Stimulated activated CD8-positive, alpha-beta memory T cell treated with anti-CD3 and anti-CD28 coated beads, Interleukin-15, amount 100 ng/mL, for 4 hours (primary cell): ENCODE data around the gene SMLR1.

Source experiments
- DNase-seq, 2 donors: peaks; one replicate each; pipeline ENCODE4 v3.0.0-alpha.2; 2020; ENCODE audit warnings: low read depth in 2 of 2

The SMLR1 gene

DNA sequence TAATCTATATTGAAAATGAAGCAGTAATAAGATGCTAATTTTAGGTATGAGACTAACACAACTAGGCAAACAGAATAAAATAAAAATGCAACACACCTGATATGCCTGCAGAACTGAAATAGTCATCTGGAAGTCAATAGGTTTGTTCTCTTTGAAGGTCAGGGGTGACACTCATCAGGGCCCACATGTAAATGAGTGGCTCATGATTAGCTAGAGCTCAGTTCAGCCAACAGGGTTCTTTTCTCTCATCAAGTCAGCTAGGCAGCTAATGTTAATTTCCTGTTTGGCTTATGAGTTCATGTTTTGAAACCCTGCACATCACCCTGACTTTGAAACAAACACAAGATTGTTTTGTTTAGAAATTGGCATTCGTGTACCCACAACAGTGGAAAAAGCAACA, 23.8 kb downstream of the SMLR1 start:
- DNase-seq, result no peak

DNA sequence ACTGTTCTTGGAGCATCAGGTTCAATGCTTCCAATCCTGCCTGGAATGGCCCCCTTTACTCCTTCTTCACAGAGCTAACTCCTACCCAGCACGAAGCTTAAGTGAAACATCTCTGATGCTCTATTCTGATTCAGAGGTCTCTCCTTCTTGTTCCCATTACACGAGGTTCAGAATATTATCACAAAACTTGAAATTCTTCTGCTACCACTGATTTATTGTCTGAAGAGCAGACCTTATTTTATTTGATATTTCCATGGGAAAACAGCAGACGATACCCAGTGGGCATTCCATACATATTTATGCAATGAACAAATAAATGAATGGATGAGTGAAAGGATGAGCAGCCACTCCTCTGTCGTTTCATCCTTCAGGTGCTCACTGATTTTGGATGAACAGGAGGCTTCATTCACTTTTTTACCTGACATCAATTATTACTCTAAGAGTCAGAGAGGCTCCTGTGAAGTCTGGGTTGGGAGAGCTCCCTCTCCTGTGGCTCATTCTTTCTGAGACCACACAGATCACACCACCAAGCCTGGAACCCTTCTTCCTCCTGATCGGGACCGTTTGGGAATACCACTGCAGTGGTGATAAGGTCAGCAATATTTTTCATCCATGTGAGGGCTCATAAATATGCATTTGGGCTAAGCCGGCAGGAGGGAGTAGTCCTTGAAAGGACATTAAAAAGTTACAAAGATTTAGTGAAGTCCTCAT, 25.8 kb downstream of the SMLR1 start:
- no peak for DNase-seq

DNA sequence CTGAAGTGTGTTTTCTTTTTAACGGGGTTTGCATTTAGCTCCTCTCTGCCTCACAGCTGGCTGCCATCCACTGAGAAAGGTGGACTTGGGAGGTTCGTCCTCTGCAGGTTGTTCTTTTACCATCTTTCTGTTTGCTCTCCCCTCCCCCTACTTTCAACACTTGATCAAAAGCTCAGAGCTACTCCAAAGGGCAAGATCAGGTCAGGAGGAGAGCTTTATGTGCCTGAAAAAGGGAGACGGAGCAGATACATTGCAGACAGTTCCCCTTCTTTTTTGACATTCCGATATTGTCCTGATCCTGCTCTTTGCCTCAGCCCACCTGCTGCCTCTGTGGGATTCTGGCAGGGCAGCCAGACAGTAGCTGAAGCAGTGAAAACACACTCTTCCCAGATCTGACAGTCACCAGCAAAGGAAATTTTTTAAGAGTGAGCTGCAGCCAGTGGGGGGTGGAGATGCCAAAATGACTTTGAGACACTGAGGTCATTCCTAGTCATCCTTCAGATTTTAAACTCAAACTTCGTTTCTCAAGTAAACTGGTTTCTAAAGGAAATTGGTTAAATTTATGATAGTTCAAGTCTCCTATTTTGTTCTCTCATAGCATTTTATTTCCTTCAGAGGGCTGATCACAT, 26.5 kb downstream of the SMLR1 start:
- no peak for DNase-seq

DNA sequence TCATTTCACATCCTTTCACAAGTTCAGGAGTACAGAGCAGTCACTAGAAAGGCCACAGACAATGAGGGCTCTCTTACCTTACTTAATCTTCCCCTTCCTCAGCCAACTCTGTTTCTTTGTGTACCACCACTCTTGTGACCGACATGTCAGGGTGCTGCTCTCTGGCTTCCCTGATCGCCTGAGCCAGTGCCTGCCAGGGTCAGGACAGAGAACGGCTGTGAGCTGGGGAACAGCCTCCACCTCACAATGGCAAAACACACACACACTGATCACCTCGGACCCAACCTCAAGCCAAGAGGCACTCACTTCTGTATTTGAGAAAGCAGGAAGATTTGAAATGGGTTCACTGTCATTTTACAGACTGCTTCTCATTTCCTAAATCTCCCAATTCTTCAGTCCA, 30.8 kb downstream of the SMLR1 start:
- no peak for DNase-seq

DNA sequence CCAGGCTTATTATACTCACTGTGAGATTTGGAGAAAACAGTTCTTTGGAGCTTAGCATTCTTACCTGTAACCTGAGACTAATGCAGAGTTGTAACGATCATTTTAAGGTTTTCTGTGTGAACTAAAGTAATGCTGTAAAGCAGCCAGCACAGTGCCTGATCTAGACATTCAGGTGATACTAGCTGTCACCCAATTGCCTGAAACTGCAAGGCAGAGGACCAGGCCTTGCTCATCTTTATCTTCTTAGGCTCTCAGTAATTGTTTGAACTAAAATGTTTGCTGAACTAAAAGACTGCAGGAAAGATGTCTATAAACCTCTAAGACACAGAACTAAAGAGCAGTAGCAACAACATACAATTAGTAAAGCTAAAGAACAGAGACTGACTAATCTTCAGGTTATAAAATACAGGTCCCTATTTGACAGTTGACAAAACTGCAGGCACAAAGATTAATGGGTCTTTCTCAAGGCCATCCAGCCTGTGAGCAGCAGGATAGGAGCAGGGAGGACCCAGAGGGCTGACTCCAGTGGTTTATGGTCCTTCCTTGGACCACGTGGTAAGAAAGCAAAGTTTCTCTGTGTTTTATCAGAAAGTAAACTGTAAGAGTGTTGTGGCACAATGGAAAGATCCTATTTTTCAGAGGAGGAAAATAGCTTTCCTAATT, 31.4 kb downstream of the SMLR1 start:
- no peak for DNase-seq

DNA sequence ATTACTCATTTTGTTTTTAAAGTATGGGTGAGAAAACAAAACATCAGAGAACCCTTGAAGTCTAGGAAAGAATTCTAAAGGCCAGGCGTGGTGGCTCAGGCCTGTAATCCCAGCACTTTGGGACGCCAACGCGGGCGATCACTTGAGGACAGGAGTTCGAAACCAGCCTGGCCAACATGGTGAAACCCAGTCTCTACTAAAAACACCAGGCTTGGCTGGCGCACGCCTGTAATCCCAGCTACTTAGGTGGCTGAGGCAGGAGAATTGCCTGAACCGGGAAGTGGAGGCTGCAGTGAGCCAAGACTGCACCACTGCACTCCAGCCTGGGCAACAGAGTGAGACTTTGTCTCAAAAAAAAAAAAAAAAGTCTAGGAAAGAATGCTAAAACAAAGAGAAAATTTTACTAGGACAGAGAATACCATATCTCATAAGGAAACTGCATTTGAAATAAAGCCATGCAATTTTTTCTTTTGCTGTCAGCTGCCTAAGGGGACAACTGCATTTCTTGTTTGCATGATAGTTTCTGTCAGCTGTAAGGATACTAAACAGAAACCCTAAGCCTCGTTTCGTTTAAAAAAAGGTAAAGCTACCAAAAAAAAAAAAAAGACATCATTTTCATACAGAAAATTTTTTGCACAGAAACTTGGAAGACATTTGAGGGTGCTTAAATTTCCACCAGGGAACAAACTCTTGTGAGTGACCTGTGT, 32.1 kb downstream of the SMLR1 start:
- DNase-seq, result no peak

DNA sequence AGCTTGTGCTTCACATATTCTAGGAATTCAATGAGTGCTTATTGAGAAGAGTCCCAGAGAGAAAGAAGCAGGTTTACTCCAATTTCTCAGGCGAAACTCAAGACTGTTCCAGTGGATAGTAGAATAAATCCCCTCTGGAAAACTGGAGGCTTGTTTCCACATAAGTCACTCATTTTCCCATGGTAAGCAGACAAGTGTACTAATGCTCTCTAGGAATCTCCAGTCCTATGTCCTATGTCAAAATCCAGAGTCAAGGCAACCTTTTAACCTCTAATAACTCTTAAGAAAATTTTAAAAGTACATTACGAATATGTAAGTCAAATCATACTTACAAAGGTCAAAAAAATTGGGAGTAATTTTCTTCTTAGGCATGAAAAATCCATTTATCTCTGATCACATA, 35.2 kb downstream of the SMLR1 start:
- DNase-seq, result no peak

DNA sequence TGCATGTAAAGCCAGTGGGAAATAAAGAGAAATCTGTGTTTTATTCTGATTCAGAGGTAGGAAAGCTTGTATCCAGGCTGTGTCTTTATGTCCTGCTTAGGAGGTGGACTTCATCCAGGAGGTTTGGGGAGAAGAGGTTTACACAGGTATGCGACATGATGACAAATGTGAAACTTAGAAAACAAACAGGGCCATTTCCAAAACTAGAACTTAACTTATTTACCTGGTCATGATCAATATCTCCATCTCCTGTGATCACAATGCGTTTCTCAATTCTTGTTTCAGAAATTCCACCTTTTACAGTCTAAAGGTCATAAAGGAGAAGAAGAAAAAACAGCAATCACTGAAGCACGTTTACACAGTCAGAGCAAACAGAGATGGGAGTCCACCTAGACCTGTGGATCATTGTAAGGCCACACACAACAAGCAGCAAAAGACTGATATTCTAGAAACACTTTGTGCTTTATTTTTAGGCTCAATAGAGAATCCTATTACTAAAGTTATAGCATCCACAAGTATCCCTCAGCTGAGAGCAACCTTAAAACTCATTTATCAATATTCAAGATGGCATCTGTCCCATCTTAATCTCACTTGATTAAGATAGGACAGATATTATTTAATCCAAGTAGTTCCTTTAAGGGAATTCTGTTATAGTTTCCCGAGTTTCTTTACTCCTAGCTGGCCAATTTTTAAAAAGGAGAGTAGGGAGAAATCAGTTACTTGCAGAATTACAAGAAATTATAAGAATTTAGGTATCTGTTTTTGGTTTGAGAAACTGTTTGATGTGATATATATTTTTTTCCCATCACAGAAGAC, 36.4 kb downstream of the SMLR1 start:
- DNase-seq, result no peak

DNA sequence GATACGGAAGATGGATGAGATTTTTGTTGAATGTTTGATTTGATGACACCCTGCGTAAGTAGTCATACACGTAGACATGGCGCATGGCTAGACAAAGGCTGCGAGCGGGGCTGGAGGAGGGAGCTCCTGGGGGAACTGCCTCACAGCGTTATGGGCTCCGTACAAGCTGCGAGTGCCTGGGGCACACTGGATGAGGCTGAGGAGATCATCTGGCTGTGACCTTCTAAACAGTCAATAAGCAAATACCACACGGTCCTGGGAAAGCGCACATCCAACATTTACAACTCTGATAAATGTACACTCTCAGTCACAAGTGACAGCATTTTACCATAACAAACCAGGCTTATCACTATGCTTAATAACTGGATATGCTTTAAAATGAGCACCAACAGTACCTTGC, 37.1 kb downstream of the SMLR1 start:
- DNase-seq, result no peak

DNA sequence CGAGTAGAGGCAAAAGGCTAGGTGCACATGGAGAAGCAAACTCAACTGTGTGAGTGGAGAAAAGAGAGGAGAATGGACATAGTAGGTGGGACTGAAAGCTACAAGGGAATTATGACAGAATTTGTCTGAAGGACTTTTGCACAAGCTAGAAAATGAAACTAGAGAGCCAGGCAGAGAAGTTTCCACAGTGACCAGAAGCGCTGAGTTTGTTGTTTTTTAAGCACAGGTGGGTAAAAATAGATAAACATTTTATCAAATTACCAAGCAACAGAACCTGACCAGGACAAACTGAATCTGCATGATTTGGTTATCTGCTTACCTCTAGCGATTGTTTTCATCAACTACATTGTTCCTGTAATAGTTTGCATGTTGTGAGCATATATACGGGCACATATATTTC, 38.6 kb downstream of the SMLR1 start:
- DNase-seq, result no peak

DNA sequence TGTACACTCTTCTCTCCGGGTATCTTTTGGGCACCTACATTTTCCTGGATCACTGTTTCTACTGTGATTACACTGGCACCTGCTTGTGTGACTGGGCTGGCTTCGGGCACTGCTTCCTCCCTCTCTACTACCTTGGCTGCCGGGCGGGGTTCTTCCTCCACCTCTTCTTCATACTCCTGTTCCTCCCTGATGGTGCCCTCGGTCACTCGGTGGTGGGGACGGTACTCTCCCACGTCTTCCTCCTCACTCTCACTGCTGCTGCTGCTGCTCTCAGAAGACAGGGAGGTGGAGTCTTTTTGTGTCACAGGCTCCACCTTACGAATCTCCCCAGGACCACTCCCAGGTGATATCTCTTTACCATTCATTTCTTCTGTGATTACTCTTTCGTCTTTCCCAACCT, 42.5 kb downstream of the SMLR1 start:
- no peak for DNase-seq

DNA sequence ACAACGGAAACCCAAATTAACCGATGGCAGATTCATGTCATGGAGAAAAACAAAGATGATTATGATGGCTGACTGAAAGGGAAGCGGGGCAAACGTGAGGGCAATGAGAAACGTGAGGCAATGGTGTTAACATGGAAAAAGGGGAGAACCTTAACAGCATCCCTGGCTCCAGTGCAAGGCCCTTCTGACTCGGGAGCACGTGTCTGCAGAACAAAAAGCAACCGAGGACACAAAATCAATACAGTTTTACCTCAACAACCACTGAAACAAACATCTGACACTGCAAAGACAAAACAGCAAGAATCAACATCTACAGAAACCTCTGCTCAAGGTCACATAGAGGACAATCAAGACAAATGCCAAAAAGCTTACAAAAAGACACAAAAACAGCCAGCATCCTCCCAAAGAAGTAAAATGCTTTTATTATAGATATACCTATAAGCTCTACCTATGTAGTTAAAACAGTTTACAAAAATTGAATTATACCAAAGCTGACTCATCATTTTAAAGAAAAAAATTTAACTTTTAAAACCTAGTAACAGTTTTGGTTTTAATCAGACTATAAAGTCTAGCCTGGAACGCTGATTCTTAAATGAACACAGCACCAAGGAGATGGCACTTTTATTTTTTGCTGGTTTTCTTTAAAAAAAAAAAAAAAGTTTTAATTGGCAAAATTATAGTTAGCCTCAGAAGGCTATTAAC, 43.1 kb downstream of the SMLR1 start:
- DNase-seq, result no peak

DNA sequence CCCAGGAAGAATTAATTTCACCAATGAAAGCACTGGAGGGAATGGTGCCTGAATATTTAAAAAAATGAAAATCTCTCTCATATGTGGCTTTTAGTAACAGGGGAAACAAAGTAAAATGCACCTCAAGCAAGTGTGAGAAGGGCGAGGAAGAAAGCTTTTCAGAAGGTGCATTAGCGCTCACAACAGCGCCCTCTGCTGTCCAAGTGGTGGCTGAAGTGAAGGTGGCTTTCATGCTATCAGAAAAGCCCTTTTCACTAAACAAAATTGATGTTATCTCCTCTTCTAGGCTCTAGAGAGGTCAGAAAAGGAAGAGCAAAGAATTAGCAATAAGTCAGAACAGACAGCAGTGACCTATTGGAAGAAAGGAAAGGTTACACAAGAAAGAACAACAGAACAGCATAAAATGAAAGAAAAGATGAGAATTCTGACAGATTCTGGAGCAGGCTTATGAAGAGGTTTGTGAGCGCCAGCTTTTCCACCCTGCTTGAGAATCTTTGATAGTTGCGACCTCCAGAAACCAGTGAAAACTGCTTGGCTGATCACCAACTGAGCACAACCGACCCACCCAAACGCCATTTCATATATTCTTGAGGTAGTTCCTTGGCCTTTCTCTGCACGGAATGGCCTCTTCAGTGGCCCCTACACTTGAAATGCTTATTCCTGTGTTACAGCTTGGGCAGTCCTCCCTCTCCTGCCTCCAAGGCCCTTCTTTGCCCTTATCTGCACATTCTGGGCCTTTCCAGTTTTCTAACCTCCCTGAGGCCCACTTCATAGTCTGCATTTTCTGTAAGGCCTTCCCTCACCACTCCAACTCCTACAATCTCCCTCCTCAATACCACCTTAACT, 45.3 kb downstream of the SMLR1 start:
- peak in 1 of 2 donors; percentile 38 for DNase-seq

DNA sequence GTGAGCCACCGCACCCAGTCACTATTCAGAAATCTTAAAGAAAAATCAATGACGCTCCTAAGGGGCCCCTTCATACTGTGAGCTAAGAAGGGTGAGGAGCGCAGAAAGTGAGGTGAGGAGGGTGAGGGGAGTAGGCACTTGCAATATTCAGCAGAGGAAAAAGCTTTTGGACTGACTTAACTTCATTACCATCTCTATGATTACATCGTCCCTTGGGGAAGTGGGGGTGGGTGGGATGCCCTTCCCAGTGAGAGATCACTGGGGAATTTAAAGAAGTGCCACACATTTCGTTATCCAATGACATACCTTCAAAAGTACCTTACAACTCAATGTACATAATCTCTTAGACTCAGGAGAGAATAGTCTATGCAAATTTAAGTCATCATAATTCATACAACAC, 46.5 kb downstream of the SMLR1 start:
- DNase-seq, result no peak

DNA sequence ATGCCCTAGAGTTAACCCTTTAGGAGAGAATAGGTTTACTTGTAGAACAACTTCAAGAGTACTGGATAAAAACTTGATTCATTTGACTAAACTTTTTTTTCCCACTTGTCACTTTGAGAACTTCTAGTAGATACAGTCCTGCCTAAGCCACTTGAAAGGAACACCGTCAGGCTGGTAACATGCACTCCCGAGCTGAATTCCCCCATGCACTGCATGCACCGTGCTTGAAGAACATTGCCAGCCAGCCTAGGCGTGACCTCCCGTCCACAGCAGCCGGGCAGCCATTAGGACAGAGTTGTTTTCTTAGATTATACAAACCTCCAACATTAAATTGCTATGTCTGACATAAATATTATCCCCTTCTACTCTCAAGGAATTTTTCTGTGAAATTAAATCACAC, 52.6 kb downstream of the SMLR1 start:
- no peak for DNase-seq

DNA sequence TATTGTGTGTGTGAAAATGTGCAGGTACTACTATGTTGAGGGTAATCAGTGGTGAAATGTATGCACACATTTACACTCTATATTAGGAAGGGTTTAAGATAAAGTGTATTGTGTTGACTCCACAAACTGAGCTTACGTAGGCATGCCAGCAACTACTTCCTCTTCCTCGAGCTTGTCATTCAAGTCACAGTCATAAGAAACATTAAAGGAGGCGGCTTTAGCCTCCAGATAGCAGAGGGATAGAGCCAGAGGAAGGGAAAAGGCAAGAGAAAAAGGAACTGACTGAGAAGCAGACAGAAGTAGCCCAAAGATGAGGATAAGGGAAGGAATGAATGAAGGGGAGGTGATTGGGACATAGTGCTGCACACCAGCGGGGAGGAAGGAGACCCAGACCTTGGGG, 55.2 kb downstream of the SMLR1 start:
- DNase-seq, result no peak

DNA sequence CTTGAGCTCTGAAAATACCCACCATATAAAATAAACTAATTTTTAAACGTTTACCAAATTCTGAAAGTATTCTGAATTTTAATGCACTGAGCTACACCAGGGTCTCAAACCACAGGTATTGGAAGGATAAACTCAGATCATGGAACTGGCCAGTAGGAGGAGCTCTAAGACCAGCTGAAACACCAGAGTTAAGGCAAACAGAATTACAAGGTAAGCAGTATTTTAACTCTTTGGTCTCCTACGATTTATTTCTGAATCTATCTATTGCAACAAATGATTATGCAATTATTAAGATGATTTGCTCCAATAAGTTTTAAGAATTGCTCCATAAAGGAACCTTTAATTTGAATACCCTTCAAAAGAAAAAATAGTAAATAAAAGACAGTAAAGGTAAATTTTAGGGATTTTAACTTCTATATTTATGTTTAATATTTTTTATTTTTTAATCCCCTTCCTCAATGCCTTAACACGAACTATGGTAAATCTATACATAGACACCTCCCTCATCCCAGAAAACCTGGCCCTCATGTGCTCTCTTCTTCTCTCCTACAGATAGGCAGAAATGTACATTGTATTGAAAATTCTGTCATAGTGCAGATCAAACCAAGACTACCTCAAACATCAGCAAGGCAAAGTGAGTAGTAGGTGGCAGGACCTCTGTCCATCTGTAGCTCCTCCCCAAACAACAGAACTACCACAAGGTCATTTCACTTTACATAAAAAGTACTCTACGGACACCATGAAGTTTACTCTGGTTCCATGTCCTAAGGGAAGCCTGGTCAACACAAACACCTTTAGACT, 58.4 kb downstream of the SMLR1 start:
- peak; percentile 4 to 54 for DNase-seq
